Activated CD8-positive, alpha-beta T cell treated with anti-CD3 and anti-CD28 coated beads for 36 hours (primary cell): Measurements from ENCODE around the gene STEAP3. TPM values are rescaled to one million over a fixed set of nuclear protein-coding genes. Genes with fewer than 3 reads are reported as not detected.

Experiments used
- ATAC-seq: fragments of 200-7000 bp; cut with Tn5 transposase; one replicate; pipeline ENCODE4 v1.10.0; 2021; ENCODE audit warnings: mild to moderate bottlenecking, moderate library complexity
- CTCF ChIA-PET: fragments of 350-600 bp; sonication (Branson Sonifier 250); formaldehyde crosslinking; loops from one replicate; lab custom pipeline; 2021; ENCODE audit warnings: antibody characterized with exemption; lab: Charles Lee
- POLR2A ChIA-PET: fragments of 350-600 bp; sonication (Branson Sonifier 250); formaldehyde crosslinking; loops from one replicate; lab custom pipeline; 2021; ENCODE audit warnings: antibody characterized with exemption; lab: Charles Lee
- DNase-seq: peaks from one replicate; pipeline ENCODE4 v3.0.0-alpha.2; 2020
- H3K27ac Mint-ChIP-seq: one replicate; pipeline ENCODE4 v1.8.0; 2021; ENCODE audit warnings: mild to moderate bottlenecking, mixed read lengths
- H3K27me3 Mint-ChIP-seq: one replicate; pipeline ENCODE4 v1.8.0; 2021; ENCODE audit warnings: mixed read lengths
- H3K36me3 Mint-ChIP-seq: one replicate; pipeline ENCODE4 v1.8.0; 2021; ENCODE audit warnings: low read depth, mixed read lengths
- H3K4me1 Mint-ChIP-seq: one replicate; pipeline ENCODE4 v1.8.0; 2021; ENCODE audit warnings: low read depth, mixed read lengths
- H3K4me3 Mint-ChIP-seq: one replicate; pipeline ENCODE4 v1.8.0; 2021; ENCODE audit warnings: mild to moderate bottlenecking, moderate library complexity, mixed read lengths
- H3K9me3 Mint-ChIP-seq: one replicate; pipeline ENCODE4 v1.8.0; 2021; ENCODE audit warnings: mixed read lengths
- CTCF ChIP-seq: fragments of 200-600 bp; IDR thresholded peaks from one replicate; pipeline ENCODE4 v1.8.0; 2022; ENCODE audit warnings: antibody characterized with exemption, mild to moderate bottlenecking
- intact Hi-C: fragments of 100-400 bp; cut with micrococcal nuclease; formaldehyde crosslinking; loops from one replicate; pipeline ENCODE4 v1.10.0; 2022
- total RNA-seq, 2 experiments: library from RNA; stranded (reverse); gene quantifications; one replicate each; pipeline ENCODE4 v1.2.3, GENCODE V29; 2021

STEAP3 gene
- total RNA-seq, 2 experiments from 2014 or later = 0.18 to 0.34 TPM

- POLR2A ChIA-PET = no interaction called here
- Mint-ChIP-seq H3K4me1 (no peaks in the 10 kb centered on the region), H3K4me3 (no peak overlapping the region), H3K27ac (no peak overlapping the region), H3K9me3 (no peaks in the 10 kb centered on the region), H3K27me3 (no peaks in the 10 kb centered on the region), H3K36me3 (peaks cover 4% of the 10 kb centered on the region)
- DNase-seq (no peak), ATAC-seq (no peak)
- intact Hi-C loops = no loop called here
- TF ChIP-seq CTCF = no peak
- CTCF ChIA-PET = no interaction called here
These were observed 82.6 kb downstream of the STEAP3 start for GRCh38 chr2:119306196-119306590.

GRCh38 chr2:119307419-119308140 is 83.9 kb downstream of the STEAP3 start:
- ChIA-PET POLR2A (no interaction called here), CTCF (no interaction called here)
- H3K27ac Mint-ChIP-seq = no peak overlapping the region
- intact Hi-C loops = no loop called here
- no peaks in the 10 kb centered on the region for H3K27me3 Mint-ChIP-seq
- DNase-seq (no peak), ATAC-seq (no peak)
- no peaks in the 10 kb centered on the region for H3K4me1 Mint-ChIP-seq
- H3K36me3 Mint-ChIP-seq = peaks cover 4% of the 10 kb centered on the region
- H3K4me3 Mint-ChIP-seq = no peak overlapping the region
- no peak for TF ChIP-seq CTCF
- H3K9me3 Mint-ChIP-seq = no peaks in the 10 kb centered on the region

- DNase-seq = no peak
- ChIA-PET POLR2A (interaction anchor here (0.6 kb wide), 1 partner anchor 143 kb away, joined by 3 read pairs; no protein-coding TSS in a partner anchor), CTCF (no interaction called here)
- no peaks in the 10 kb centered on the region for H3K9me3 Mint-ChIP-seq
- H3K27ac Mint-ChIP-seq = no peak overlapping the region
- H3K36me3 Mint-ChIP-seq = peaks cover 4% of the 10 kb centered on the region
- ATAC-seq = no peak
- intact Hi-C loops = no loop called here
- no peaks in the 10 kb centered on the region for H3K4me1 Mint-ChIP-seq
- no peak for TF ChIP-seq CTCF
- no peak overlapping the region for H3K4me3 Mint-ChIP-seq
- no peaks in the 10 kb centered on the region for H3K27me3 Mint-ChIP-seq
These were observed 85.2 kb downstream of the STEAP3 start for GRCh38 chr2:119308793-119309330.

GRCh38 chr2:119311371-119311770 is 87.7 kb downstream of the STEAP3 start:
- ChIA-PET CTCF (no interaction called here), POLR2A (interaction anchor here (0.5 kb wide), 1 partner anchor 331 kb away, joined by 3 read pairs; no protein-coding TSS in a partner anchor)
- H3K4me3 Mint-ChIP-seq = no peak overlapping the region
- H3K27me3 Mint-ChIP-seq = no peaks in the 10 kb centered on the region
- DNase-seq (no peak), ATAC-seq (no peak)
- no peak overlapping the region for H3K27ac Mint-ChIP-seq
- H3K4me1 Mint-ChIP-seq = no peaks in the 10 kb centered on the region
- peaks cover 2% of the 10 kb centered on the region for H3K36me3 Mint-ChIP-seq
- no peak for TF ChIP-seq CTCF
- H3K9me3 Mint-ChIP-seq = no peaks in the 10 kb centered on the region
- intact Hi-C loops = no loop called here

GRCh38 chr2:119311831-119312230 is 88.2 kb downstream of the STEAP3 start:
- ChIA-PET CTCF (no interaction called here), POLR2A (no interaction called here)
- intact Hi-C loops = no loop called here
- no peaks in the 10 kb centered on the region for H3K9me3 Mint-ChIP-seq
- peaks cover 2% of the 10 kb centered on the region for H3K36me3 Mint-ChIP-seq
- H3K4me1 Mint-ChIP-seq = no peaks in the 10 kb centered on the region
- no peak overlapping the region for H3K4me3 Mint-ChIP-seq
- ATAC-seq = no peak
- TF ChIP-seq CTCF = no peak
- no peaks in the 10 kb centered on the region for H3K27me3 Mint-ChIP-seq
- DNase-seq = no peak
- H3K27ac Mint-ChIP-seq = no peak overlapping the region
